ENCODE measurements around the gene SEMA5A.

The SEMA5A gene

GRCh38 chr5:9453480-9454011 lies 92.3 kb downstream of the SEMA5A start:
- H3K4me3 ChIP-seq (ENCODE audit: control insufficient read depth, low read depth, low read length) = no peak overlapping the region
- DNase-seq (ENCODE audit: low read depth) = no peak
- no peak for TF ChIP-seq CTCF (conservative IDR thresholded peaks at IDR 0.05; ENCODE audit: control insufficient read depth, insufficient read depth, low read depth, low read length)

DNA sequence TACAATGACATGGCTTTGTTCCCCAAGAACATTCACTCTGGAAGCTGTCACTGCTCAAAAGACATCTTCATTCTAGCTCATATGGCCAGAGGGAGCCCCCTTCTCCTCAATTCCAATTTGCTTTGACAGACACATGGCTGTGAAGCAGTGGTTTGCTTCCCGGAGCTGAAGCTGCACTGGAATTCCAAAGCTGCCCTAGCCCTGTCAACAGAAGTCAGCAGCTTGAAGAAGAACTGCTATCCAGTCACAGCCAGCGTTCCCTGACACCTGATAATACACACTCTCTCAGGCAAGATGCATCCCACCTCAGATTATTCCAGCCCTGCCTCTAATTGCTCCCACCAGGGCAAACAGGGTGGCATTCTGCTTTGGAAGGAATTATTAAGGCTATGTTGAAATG lies 93.7 kb downstream of the SEMA5A start:
- no peak for DNase-seq (ENCODE audit: low read depth)
- TF ChIP-seq CTCF (conservative IDR thresholded peaks at IDR 0.05; ENCODE audit: control insufficient read depth, insufficient read depth, low read depth, low read length) = no peak
- no peak overlapping the region for H3K4me3 ChIP-seq (ENCODE audit: control insufficient read depth, low read depth, low read length)

- no peak for TF ChIP-seq CTCF (conservative IDR thresholded peaks at IDR 0.05; ENCODE audit: control insufficient read depth, insufficient read depth, low read depth, low read length)
- H3K4me3 ChIP-seq (ENCODE audit: control insufficient read depth, low read depth, low read length) = no peak overlapping the region
- DNase-seq (ENCODE audit: low read depth) = no peak
Observed at GRCh38 chr5:9451037-9451436, 94.8 kb downstream of the SEMA5A start.

DNA sequence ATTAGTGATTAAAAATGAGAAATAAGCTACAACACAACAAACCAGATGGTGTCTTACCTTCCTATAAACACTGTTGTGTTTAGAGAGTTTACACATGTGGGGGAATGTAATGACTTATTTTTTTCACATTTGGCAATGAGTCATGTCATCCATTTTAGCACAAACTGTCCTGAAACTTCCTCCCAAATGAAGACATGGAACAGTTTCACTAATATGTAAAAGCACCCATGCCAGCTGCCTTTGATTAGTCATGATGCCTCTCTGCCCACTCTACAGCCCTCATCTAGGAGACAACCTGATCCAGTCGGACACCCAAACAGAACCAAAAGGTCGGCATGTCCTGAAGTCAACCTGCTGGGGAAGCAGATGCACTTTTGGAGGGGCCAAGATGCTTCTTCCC lies 98.2 kb downstream of the SEMA5A start:
- peak; percentile 66 for DNase-seq (ENCODE audit: low read depth)
- no peak for TF ChIP-seq CTCF (conservative IDR thresholded peaks at IDR 0.05; ENCODE audit: control insufficient read depth, insufficient read depth, low read depth, low read length)
- H3K4me3 ChIP-seq (ENCODE audit: control insufficient read depth, low read depth, low read length) = no peak overlapping the region

DNA sequence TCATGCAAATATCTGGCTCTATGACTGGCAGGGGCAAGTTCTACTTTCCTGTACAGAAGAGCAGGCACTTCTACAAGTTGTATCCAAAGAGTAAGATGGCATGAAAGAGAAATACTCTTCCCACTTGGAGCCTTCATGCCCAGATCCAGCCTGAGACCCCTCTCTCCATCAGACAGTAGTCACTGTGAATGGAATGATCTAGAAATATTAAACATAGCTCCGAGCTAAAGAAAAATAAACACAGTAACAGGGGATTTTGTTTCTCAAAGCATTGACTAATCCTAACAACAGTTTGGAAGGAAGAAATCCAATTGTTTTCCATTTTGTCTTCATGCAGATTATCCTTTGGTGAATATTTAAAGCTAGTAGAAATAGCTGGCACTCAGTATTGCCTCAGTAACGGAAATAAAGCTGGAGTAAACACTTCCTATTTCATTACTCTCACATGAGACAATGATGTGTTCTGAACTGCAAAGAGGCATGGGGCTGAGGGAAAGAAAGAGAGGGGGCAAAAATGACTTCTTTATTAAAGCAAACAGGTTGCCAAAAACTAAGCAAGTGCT lies 100.0 kb downstream of the SEMA5A start:
- no peak for TF ChIP-seq CTCF (conservative IDR thresholded peaks at IDR 0.05; ENCODE audit: control insufficient read depth, insufficient read depth, low read depth, low read length)

GRCh38 chr5:9444346-9444745 lies 101.5 kb downstream of the SEMA5A start:
- no peak overlapping the region for H3K4me3 ChIP-seq (ENCODE audit: control insufficient read depth, low read depth, low read length)
- no peak for DNase-seq (ENCODE audit: low read depth)
- no peak for TF ChIP-seq CTCF (conservative IDR thresholded peaks at IDR 0.05; ENCODE audit: control insufficient read depth, insufficient read depth, low read depth, low read length)

More for the DNA sequence above, 100.0 kb downstream of the SEMA5A start:
- no peak for DNase-seq (ENCODE audit: low read depth)
- no peak overlapping the region for H3K4me3 ChIP-seq (ENCODE audit: control insufficient read depth, low read depth, low read length)

DNA sequence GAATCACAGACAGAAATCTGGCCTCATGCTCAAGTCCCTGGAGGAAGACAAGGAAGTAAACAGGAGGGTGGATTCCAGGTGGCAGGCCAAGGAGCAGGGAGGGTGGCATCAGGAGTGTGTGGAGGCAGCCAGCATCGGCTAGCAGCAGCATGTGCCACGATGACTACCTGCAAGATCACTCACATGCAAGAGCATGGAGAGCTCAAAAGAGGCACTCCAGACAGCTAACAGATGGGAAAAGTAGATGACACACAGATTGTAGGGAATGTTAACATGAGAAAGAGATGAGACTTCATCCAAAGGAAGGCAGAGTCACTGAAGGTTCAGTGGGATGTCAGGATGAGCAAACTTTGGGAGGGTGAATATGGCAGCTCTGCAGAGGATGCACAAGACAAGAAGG lies 104.3 kb downstream of the SEMA5A start:
- no peak overlapping the region for H3K4me3 ChIP-seq (ENCODE audit: control insufficient read depth, low read depth, low read length)
- TF ChIP-seq CTCF (conservative IDR thresholded peaks at IDR 0.05; ENCODE audit: control insufficient read depth, insufficient read depth, low read depth, low read length) = no peak
- DNase-seq (ENCODE audit: low read depth) = no peak

Data from fibroblast of mammary gland (primary cell).